ENCODE data around the gene DNAJC7. TPM values are rescaled to one million over a fixed set of nuclear protein-coding genes. Genes with fewer than 3 reads are reported as not detected.

The DNAJC7 gene
- total RNA-seq, 8 experiments from 2014 or later: 56.4 to 143 (median 93.6) TPM

DNA sequence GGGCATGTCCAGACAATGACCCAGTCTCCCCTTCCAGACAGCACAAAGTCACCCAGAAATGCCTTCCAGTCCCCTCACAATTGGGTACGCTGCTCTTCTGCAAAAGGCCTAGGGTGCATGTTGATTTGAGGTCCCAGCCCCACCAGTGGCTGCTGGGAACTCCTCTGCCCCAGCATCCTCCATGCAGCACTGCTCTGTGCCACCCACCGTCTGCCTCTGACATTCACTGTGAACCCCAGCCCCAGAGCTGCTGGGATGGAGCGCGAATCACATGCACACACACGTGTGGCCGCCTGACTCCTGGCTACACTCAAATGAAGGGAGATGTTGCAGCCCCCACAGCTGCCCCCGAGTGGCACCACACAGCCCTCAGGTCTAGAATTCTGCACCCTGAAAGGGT is 34.4 kb upstream of the DNAJC7 start:
- peaks cover 3 to 14% of the 10 kb centered on the region in 2 donors for H3K4me1 ChIP-seq (replicated peaks in 1 of 2)
- no peak overlapping the region for H3K4me3 ChIP-seq
- in situ Hi-C loops (cut with MboI; ENCODE audit: low pct_unique_long_range_greater_than_20kb in 2 of 9, low sequenced_read_pairs in 9 of 9, unreplicated experiment in 9 of 9): no loop called here
- no peak overlapping the region for H3K27ac ChIP-seq
- 67 to 100% (median 100%) methylated on average over 1 to 4 of the region's 7 CpGs; no CpG with 5 or more reads in 3 of the 10 experiments for WGBS, 10 experiments
- ATAC-seq (replicated peaks in 6 of 8): no peak

- in situ Hi-C loops (cut with MboI; ENCODE audit: low pct_unique_long_range_greater_than_20kb in 2 of 9, low sequenced_read_pairs in 9 of 9, unreplicated experiment in 9 of 9): no loop called here
- Histone ChIP-seq H3K27ac (no peak overlapping the region), H3K4me3 (peak overlapping the region; percentile 47 to 93 (median 87)), H3K4me1 (replicated peaks in 1 of 2) (peaks cover 3 to 14% of the 10 kb centered on the region in 2 donors)
- no peak for ATAC-seq (replicated peaks in 6 of 8)
- WGBS, 10 experiments: 0 to 76% (median 53%) methylated on average over 1 to 5 of the region's 8 CpGs; no CpG with 5 or more reads in 6 of the 10 experiments
Observed at GRCh38 chr17:42051013-42051400, 33.8 kb upstream of the DNAJC7 start.

DNA sequence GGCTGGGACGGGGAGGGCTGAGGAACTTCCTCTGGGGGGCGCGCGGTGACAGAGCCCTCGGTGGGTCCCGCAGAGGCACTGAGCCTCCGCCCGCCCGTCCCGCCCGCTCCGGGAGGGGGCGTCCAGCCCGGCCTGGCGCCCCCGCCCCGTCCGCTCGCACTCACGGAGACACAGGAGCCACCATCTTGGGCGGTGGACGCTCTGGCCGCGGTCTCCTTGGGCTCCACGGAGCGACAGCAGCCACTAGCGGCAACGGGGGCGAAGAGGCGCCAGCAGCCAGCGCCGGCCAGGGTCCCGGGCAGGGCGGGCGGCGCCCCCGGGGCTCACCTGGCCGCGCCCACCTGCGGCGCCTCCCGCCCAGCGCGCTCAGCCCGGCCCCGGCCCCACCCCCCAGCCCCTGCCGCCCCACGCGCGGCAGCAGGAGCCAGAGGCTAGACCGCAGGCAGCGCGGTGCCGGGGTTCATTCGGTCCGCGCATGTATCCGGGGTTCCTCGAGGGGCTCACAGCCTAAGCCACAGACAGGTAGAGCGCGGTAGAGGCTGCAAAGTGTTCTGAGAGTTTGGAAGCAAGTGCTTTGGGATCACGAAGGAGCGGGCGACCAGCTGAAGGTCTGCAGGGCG is 33.3 kb upstream of the DNAJC7 start, which contains the start of gene C17orf113:
C17orf113 (minus strand) TSS at position 209 of the 620 bp plus-strand sequence. CDS start 7,225 bp downstream, outside the sequence.
- Histone ChIP-seq H3K4me3 (peak within 1 kb of the TSS; percentile 47 to 93 (median 87)), H3K27ac (peak within 1 kb of the TSS in 1 of 2 donors; percentile 52), H3K4me1 (replicated peaks in 1 of 2) (peaks cover 3 to 14% of the 10 kb centered on the region in 2 donors)
- 13 to 30% methylated on average over 2 to 4 of the region's 65 CpGs; no CpG with 5 or more reads in 8 of the 10 experiments for WGBS, 10 experiments
- peak; percentile 85 to 95 (median 92) for ATAC-seq (replicated peaks in 6 of 8)
- in situ Hi-C loops (cut with MboI; ENCODE audit: low pct_unique_long_range_greater_than_20kb in 2 of 9, low sequenced_read_pairs in 9 of 9, unreplicated experiment in 9 of 9): no loop called here

DNA sequence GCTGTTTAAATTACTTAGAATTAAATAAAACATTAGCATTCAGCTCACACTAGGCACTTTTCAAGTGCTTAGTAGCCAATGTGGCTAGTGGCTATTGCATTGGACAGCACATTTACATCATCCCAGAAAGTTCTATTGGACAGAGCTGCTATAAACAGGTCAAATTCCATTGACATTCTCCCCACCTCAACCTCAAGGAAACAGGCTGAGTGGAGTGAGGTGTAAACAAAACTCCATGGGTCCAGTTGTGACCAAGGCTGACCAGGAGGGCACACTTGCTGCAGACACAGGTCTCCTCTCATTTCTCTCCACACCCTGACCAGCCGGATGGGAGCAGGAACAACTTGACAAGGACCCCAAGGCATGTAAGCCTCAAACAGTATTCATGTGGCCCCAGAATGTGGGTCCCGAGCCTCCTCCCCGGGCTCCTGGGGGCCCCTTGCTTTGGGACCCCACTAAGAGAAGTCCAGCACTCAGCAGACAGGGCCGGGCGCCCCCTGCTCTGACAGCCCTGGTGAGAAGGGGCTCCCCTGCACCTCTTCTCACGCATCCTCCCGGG is 32.7 kb upstream of the DNAJC7 start:
- H3K4me3 ChIP-seq: peak overlapping the region; percentile 47 to 93 (median 87)
- H3K4me1 ChIP-seq (replicated peaks in 1 of 2): peaks cover 0 to 14% of the 10 kb centered on the region in 2 donors
- in situ Hi-C loops (cut with MboI; ENCODE audit: low pct_unique_long_range_greater_than_20kb in 2 of 9, low sequenced_read_pairs in 9 of 9, unreplicated experiment in 9 of 9): no loop called here
- 0 to 14% (median 2%) methylated on average over 1 to 4 of the region's 7 CpGs; no CpG with 5 or more reads in 6 of the 10 experiments for WGBS, 10 experiments
- ATAC-seq (replicated peaks in 6 of 8): peak in 4 of 8 experiments; percentile 40 to 46 (median 42)
- peak overlapping the region in 1 of 2 donors; percentile 52 for H3K27ac ChIP-seq

DNA sequence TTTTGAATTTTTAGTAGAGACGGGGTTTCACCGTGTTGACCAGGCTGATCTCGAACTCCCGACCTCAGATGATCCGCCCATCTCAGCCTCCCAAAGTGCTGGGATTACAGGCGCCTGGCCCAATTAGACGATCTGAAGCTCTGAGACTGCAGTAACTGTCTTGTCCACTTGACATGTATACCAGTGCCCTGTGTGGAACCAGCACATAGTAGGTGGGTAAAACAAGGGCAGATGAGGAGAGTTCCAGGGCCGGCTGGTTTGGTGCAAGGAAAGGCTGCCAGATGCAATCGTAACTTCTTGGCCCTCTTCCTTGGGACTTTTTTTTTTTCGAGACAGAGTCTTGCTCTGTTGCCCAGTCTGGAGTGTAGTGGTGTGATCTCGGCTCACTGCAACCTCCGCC is 30.1 kb upstream of the DNAJC7 start:
- 50 to 88% (median 81%) methylated on average over 2 to 11 of the region's 12 CpGs; no CpG with 5 or more reads in 6 of the 10 experiments for WGBS, 10 experiments
- in situ Hi-C loops (cut with MboI; ENCODE audit: low pct_unique_long_range_greater_than_20kb in 2 of 9, low sequenced_read_pairs in 9 of 9, unreplicated experiment in 9 of 9): no loop called here

GRCh38 chr17:42045719-42046118 is 28.5 kb upstream of the DNAJC7 start:
- H3K4me3 ChIP-seq: no peak overlapping the region
- no peak overlapping the region for H3K27ac ChIP-seq
- in situ Hi-C loops (cut with MboI; ENCODE audit: low pct_unique_long_range_greater_than_20kb in 2 of 9, low sequenced_read_pairs in 9 of 9, unreplicated experiment in 9 of 9): no loop called here
- H3K4me1 ChIP-seq (replicated peaks in 1 of 2): peaks cover 0 to 2% of the 10 kb centered on the region in 2 donors
- ATAC-seq (replicated peaks in 6 of 8): no peak
- WGBS, 10 experiments: 60 to 100% (median 92%) methylated on average over 1 of the region's 1 CpG; no CpG with 5 or more reads in 6 of the 10 experiments

More for the DNA sequence above, 30.1 kb upstream of the DNAJC7 start:
- ATAC-seq (replicated peaks in 6 of 8): no peak
- H3K4me3 ChIP-seq: no peak overlapping the region
- H3K4me1 ChIP-seq (replicated peaks in 1 of 2): peaks cover 0 to 7% of the 10 kb centered on the region in 2 donors
- no peak overlapping the region for H3K27ac ChIP-seq

- in situ Hi-C loops (cut with MboI; ENCODE audit: low pct_unique_long_range_greater_than_20kb in 2 of 9, low sequenced_read_pairs in 9 of 9, unreplicated experiment in 9 of 9): no loop called here
- Histone ChIP-seq H3K27ac (no peak overlapping the region), H3K4me1 (replicated peaks in 1 of 2) (no peaks in the 10 kb centered on the region), H3K4me3 (no peak overlapping the region)
- ATAC-seq (replicated peaks in 6 of 8): peak in 1 of 8 experiments; percentile 11
- WGBS, 10 experiments: 20 to 100% (median 87%) methylated on average over 1 to 12 of the region's 20 CpGs; no CpG with 5 or more reads in 4 of the 10 experiments
Observed at GRCh38 chr17:42042598-42043319, 25.5 kb upstream of the DNAJC7 start.

DNA sequence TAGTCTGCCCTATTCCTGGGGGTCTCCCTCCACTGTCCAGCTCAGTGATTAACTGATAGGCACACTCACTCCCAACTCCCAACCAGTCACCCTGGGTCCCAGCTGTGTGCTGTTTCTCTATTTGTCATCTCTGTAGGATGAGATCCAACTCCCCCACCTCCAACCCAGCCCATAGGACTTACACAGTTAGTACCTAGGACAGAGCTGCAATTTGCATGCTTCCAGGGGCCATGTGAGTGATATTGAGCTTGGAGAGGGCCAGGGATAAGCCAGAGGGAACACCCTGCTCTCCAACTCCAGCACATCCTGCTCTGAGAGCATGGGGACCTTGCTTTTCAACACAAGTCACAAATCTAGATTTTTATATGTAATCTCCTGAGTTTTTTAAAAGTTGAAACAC is 24.4 kb upstream of the DNAJC7 start:
- peaks cover 0 to 2% of the 10 kb centered on the region in 2 donors for H3K4me1 ChIP-seq (replicated peaks in 1 of 2)
- H3K4me3 ChIP-seq: no peak overlapping the region
- in situ Hi-C loops (cut with MboI; ENCODE audit: low pct_unique_long_range_greater_than_20kb in 2 of 9, low sequenced_read_pairs in 9 of 9, unreplicated experiment in 9 of 9): no loop called here
- no peak for ATAC-seq (replicated peaks in 6 of 8)
- no peak overlapping the region for H3K27ac ChIP-seq

GRCh38 chr17:42040818-42041217 is 23.6 kb upstream of the DNAJC7 start:
- 80 to 100% (median 95%) methylated on average over 1 to 7 of the region's 10 CpGs; no CpG with 5 or more reads in 4 of the 10 experiments for WGBS, 10 experiments
- ATAC-seq (replicated peaks in 6 of 8): peak in 1 of 8 experiments; percentile 9
- in situ Hi-C loops (cut with MboI; ENCODE audit: low pct_unique_long_range_greater_than_20kb in 2 of 9, low sequenced_read_pairs in 9 of 9, unreplicated experiment in 9 of 9): no loop called here
- H3K4me1 ChIP-seq (replicated peaks in 1 of 2): peaks cover 0 to 2% of the 10 kb centered on the region in 2 donors
- no peak overlapping the region for H3K4me3 ChIP-seq
- no peak overlapping the region for H3K27ac ChIP-seq

DNA sequence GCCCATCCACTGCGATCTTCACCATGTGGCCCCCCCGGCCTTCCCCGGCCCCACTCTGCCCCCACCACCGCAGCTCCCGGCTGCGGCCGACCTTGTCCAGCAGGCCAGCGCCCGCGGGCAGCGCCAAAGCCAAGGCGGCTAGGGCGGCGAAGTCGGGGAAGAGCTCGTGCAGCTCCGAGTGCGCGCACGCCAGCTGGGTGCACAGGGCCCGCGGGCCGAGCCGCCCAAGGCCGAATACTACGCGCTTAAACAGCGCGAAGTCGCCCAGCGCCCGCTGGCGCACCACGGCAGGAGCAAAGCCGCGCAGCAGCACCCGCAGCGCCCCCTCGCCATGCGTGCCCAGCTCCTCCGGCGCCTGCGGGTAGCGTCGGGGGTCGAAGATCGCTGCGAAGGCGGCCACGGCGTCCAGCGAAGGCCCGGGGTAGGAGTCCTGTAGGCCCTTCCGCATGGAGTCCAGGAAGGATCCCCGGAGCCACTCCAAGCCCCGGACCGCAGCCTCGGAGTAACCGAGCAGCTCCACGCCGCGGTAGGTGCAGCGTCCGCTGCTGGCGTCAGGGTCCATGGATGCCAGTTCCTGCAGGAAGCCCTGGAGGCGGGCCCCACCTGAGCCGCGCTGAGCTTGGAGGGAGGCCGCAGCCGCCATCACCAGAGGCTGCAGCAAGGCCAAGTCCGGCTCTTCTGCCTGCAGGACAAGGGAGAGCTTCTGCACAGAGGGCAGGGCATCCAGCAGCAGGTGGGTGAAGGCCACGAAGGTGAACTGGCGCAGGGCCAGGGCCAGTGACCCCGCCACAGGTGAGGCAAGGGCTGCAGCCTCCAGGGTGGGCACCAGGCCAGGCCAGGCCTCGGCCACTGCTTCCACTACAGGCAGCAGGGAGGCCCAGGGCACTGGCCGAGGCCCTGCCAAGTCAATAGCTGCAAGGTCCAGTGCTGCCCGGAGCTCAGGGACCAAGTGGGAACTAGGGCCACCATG is 22.8 kb upstream of the DNAJC7 start:
- ATAC-seq (replicated peaks in 6 of 8): peak in 3 of 8 experiments; percentile 9 to 64 (median 22)
- H3K4me3 ChIP-seq: no peak overlapping the region
- in situ Hi-C loops (cut with MboI; ENCODE audit: low pct_unique_long_range_greater_than_20kb in 2 of 9, low sequenced_read_pairs in 9 of 9, unreplicated experiment in 9 of 9): no loop called here

DNA sequence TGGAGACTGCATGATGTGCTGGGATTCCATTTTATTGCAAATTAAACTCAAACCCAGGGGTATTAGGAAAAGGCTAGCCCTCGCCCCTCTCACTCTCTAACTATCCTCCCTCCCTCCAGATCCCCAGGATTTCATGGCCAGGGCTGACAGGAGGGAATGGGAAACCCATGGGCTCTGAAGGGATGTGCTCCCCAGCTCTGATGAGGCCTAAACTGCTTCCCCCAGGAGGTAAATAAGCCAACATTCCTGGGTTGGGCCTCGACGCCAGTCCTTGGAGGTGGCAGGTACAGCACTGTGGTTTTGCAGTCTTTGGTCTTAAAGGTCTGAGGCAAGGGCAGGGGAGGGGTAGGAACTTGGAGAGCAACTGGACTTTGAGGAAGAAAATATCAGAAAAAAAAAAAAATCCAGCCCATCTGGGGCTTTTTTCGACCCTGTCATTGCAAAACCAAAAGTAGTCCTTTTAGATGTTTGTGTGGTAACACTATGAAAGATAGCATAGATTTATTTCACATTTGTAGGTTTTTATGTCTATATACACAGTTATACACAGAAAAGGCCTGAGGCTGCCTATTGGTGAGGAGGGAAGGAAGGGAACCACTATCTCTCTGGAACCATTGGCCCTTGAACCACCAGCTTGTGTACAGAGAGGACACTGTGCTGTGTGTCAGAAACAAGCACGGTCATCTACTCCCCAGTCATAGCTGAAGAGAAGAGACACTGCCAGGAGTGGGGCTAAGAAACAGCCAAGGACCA is 21.2 kb upstream of the DNAJC7 start:
- peaks cover 0 to 2% of the 10 kb centered on the region in 2 donors for H3K4me1 ChIP-seq (replicated peaks in 1 of 2)
- WGBS, 10 experiments: 44 to 100% (median 80%) methylated on average over 1 to 5 of the region's 5 CpGs; no CpG with 5 or more reads in 3 of the 10 experiments
- no peak for ATAC-seq (replicated peaks in 6 of 8)
- no peak overlapping the region for H3K27ac ChIP-seq
- no peak overlapping the region for H3K4me3 ChIP-seq
- in situ Hi-C loops (cut with MboI; ENCODE audit: low pct_unique_long_range_greater_than_20kb in 2 of 9, low sequenced_read_pairs in 9 of 9, unreplicated experiment in 9 of 9): no loop called here

More for the DNA sequence above, 22.8 kb upstream of the DNAJC7 start:
- H3K27ac ChIP-seq: no peak overlapping the region
- H3K4me1 ChIP-seq (replicated peaks in 1 of 2): peaks cover 0 to 2% of the 10 kb centered on the region in 2 donors
- 90 to 100% (median 95%) methylated on average over 1 to 11 of the region's 77 CpGs; no CpG with 5 or more reads in 6 of the 10 experiments for WGBS, 10 experiments
